Renal cortical epithelial cell (primary cell): ENCODE results near the gene CCDC87. TPM values are rescaled to one million over a fixed set of nuclear protein-coding genes. Genes with fewer than 3 reads are reported as not detected.
A peak's percentile ranks its signal among the peaks of the same experiment; 100 is the strongest.
"Not testable (repeated sequence)": the region's sequence is repeated elsewhere in the genome, so short reads cannot be mapped to it uniquely, and the experiment has no call there.

ENCODE experiments used
- DNase-seq: peaks from one replicate; pipeline ENCODE4 v3.0.0-alpha.2; 2011; ENCODE audit warnings: low read depth
- total RNA-seq: library from RNA; depleted of rRNA; stranded (reverse); fragments of >200 nt; gene quantifications from 2 replicates; pipeline ENCODE4 v1.2.3, GENCODE V29; 2014

Gene CCDC87, protein sequence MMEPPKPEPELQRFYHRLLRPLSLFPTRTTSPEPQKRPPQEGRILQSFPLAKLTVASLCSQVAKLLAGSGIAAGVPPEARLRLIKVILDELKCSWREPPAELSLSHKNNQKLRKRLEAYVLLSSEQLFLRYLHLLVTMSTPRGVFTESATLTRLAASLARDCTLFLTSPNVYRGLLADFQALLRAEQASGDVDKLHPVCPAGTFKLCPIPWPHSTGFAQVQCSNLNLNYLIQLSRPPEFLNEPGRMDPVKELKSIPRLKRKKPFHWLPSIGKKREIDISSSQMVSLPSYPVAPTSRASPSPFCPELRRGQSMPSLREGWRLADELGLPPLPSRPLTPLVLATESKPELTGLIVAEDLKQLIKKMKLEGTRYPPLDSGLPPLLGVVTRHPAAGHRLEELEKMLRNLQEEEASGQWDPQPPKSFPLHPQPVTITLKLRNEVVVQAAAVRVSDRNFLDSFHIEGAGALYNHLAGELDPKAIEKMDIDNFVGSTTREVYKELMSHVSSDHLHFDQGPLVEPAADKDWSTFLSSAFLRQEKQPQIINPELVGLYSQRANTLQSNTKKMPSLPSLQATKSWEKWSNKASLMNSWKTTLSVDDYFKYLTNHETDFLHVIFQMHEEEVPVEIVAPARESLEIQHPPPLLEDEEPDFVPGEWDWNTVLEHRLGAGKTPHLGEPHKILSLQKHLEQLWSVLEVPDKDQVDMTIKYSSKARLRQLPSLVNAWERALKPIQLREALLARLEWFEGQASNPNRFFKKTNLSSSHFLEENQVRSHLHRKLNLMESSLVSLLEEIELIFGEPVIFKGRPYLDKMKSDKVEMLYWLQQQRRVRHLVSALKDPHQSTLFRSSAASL
- total RNA-seq = 0.35 and 0.80 TPM in 2 replicates

DNA sequence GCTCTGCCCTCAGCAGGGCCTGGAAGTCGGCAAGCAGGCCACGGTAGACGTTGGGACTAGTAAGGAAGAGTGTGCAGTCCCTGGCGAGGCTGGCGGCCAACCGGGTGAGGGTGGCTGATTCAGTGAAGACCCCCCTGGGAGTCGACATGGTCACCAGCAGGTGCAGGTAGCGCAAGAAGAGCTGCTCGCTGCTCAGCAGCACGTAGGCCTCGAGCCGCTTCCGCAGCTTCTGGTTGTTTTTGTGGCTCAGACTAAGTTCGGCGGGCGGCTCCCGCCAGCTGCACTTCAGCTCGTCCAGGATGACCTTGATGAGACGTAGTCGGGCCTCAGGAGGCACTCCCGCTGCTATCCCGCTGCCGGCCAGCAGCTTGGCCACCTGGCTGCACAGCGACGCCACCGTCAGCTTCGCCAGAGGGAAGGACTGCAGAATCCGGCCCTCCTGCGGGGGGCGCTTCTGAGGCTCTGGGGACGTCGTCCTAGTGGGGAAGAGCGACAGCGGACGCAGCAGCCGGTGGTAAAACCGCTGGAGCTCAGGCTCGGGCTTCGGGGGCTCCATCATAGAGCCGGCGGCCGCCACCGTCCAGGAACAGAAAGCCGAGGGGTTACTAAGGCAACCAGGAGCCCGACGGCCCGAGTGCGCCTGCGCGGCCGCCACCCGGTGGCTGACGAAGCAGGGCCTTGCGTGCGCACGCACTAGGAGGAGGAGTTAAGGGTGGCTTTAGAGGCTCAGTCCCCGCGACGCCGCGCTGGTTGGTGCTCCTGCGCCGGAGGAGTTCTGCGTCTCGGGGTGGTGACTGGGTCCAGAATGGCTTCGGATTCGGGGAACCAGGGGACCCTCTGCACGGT is at the start of gene CCDC87, which contains the start of gene CCS:
CCDC87 (minus strand) TSS at position 607 of the 846 bp plus-strand sequence; CDS start at position 559, 48 bp downstream.
CCS (plus strand) TSS at position 729 of the 846 bp plus-strand sequence; CDS start at position 806, 77 bp downstream.
- DNase-seq = peak; percentile 85

DNA sequence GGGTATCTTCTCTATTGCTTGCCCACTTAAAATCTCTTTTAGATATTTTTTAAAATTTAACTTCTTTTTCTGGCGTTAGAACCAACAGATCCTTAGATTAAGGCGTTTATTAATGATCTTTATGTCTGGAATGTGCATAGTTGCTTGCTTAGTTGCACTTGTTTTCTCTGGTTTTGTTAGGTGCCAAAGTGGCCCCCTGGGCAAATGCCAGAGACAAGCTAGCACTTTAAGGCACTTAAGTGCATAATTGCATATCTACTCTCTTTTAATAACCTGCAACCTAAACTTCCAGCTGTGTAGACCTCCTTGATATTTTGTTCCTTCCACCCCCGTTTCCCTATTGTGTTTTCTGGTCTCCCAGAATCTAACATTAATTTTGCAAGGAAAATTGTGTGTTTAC is 49.0 kb upstream of the CCDC87 start:
- peak; percentile 39 for DNase-seq

DNA sequence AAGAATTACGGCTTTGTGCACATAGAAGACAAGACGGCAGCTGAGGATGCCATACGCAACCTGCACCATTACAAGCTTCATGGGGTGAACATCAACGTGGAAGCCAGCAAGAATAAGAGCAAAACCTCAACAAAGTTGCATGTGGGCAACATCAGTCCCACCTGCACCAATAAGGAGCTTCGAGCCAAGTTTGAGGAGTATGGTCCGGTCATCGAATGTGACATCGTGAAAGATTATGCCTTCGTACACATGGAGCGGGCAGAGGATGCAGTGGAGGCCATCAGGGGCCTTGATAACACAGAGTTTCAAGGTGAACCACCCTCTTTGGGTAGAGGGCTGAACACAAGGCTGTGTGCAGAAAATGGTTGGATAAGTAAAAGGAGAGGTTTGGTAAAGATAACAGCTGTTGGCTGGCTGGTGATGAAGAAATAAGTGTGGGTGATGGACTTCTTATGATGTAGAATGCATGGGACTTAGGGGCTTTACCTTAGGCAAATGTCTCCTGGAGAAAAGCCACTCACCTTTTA is 47.0 kb upstream of the CCDC87 start:
- DNase-seq = not testable (repeated sequence)

DNA sequence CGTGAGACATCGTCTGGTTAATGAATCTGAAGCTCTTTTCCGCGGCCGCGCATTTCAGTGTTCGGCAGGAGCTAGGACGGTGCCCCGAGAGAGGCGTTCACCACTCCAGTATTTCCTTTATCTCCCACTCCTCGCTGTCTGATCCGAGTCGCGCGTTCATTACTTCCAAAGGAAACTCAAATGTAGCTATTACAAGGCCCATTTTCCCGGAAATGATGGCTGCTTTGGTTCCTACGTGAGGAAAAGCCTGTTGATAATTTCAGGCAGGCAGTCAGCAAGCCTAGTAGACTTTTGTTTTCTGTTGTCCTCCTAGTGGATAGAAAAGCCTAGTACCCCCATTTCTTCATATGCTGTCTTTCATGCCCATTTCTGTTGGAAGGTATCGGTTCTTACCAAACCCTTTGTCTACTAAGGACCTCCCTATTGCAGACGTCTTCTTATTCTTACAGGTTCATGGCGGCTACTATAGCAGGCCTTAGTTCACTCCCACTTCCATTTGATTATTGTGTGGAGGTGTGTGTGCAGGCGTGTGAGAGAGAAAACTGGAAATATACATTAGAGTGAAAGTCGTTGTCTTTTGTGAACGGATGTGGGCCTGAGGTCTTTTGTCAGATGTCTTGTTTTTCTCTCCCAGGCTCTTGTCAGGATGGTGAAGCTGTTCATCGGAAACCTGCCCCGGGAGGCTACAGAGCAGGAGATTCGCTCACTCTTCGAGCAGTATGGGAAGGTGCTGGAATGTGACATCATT is 46.4 kb upstream of the CCDC87 start:
- peak; percentile 38 for DNase-seq

DNA sequence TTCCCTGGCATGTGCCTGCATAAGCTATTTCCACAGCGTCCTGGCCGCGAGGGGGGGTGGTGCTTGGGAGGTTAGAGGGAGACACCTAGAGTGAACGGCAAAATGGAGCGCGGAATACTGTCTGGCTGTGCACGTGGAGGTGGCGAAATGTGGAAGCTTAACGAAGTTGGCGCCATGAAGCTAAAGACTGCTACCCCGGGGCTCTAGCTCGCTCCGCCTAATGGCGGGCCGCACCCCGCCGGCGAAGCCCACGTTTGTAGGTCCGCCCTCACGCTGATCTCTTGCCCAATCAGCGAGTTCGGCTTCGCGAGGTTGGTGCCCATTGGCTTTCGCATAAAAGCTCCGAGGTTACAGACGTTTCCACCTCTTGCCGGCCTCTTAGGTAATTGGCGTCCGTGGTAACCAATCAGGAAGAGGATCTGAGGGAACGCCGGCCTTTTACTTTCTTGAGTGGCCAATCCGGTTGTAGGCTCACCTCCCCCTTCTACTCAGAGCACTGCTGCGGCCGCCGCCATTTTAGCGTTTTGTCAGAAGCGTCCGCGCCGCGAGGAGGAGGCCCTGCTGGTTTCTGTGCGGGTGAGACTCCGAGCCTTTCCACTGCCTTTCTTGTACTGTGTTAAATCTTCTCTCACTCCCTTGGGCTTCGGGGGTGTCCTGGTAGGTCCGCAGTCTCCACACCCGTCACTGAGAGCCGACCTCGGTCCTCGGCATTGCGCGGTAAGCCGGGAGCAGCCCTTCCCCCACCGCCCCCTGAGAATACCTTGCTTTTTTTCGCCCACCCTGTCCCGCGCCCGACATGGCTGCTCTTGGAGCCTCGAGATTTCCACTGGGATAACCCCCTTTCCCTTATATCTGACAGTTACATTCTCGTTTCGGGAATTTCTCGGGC is 45.6 kb upstream of the CCDC87 start, which contains the start of gene RBM4:
RBM4 (plus strand) TSS at position 527 of the 889 bp plus-strand sequence. CDS start 1,009 bp downstream, outside the sequence.
- peak; percentile 99 for DNase-seq

DNA sequence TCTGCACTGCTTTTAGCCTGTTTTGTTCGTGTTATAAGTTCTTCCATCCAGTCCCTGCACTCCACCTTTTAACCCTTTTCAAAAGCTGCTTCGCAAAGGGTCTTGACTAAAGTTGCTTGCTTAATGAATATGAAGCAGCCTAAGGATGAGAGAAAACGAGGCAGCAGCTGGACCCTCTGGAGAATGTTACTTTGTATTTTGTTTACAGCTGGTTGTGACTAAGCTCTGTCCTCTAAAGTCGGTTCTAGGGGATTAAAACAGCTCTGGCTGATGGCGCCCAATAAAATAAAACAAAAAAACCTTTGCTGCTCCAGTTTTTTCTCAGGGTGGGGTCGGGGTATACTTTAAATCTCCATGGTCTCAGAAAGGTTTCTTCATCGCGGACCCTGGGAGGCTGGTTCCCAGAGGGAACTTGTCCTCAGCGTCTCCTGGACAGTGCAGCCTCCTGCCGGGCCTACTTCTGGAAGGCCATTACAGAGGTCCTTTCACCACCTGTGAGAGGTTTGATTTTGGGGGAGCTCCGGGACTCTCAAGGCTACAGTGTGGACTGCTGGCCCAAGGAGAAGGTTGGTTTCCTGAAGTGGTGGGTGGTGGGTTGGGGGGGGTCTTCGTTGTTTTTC is 44.8 kb upstream of the CCDC87 start:
- DNase-seq = no peak

DNA sequence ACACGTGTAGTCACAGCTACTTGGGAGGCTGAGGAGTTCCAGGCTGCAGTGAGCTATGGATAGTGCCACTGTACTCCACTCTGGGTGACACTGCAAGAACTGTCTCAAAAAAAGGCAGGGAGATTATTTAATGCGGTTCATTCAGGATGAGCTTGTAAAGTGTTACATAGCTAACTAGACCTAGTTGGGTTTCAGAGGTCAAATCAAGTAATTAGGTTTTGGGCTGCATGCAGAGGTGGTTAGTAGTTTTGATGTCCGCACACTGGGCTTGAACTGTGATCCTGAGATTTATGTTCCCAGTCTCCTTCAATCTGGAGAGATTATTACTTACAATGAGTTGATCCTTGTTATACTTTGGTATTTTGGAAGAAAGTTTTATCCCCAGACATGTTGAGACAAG is 43.5 kb upstream of the CCDC87 start:
- DNase-seq = no peak

DNA sequence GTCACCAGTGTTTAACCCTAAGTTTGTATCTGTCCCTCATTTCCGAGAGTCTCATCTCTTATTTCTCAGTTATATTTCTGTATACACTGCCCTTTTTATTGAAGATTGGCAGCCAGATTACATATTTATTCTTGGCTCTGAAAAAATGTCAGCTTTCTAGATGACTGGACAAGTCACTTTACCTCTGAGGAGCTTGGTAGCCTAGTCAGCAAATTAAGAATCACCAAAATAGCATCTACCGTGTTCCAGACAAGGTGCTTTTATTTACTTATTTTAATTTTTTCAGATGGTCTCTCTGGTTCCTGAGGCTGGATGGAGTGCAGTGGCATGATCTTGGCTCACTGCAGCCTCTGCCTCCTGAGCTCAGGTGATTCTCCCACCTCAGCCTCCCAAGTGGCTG is 40.1 kb upstream of the CCDC87 start:
- DNase-seq = no peak

DNA sequence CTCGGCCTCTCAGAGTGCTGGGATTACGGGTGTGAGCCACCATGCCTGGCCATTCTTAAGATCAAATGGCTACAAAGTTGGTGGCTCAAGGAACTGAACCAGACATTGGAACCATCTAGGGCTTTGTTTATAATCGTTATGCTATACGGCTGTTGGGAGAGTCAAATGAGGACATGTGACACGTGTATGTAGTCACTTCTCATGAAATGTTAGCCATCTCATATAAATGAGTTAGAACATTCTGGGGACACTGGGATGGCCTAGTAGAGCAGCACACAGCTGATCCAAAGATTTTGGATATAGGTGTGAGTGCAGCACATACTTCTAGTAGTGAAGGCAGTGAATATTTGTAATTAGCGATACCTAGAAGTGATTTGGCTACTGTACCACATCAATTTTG is 39.0 kb upstream of the CCDC87 start:
- DNase-seq = no peak

DNA sequence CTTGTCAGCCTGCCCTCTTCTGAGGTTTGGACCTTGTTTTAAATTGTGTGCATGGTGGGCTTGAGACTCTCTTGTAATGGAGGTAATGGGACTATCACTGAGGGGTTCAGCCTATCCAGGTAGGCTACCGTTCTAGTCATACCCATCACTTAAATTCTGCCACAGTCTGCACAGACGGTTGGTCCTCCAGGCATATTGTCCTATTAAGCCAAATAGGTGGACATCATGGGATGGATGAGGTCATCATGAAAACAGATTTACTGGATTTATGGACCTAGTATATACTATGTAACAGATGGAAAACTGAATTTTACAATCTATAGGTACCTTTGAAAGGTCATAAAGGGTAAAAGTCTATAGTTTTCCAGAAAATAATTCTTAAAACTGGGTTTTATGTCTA is 36.5 kb upstream of the CCDC87 start:
- DNase-seq = no peak

DNA sequence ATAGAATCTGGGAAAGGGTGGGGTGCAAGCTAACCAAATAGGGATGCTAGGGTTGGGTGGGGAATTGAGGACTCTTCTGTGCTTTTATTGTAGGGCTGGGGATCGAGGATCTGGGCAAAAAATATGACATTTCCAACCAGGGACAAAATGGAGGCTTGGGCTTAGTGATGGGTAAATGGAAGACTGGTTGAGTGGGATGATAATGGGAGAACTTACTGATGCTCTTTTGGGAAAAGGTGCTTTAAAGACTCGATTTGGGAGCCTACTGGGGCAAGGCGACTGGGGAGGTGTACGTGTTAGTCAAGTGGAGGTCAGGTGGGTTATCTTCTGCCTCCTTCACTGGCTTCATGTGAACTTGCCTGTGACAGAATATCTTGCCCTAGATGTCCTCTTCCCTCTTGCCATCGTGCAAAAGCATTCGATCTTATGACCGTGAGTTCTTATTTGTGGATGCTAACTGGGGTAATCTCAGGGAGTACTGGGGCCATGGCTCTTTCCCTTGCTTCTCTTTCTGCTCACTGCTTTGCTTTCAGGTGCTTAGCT is 35.3 kb upstream of the CCDC87 start:
- no peak for DNase-seq

DNA sequence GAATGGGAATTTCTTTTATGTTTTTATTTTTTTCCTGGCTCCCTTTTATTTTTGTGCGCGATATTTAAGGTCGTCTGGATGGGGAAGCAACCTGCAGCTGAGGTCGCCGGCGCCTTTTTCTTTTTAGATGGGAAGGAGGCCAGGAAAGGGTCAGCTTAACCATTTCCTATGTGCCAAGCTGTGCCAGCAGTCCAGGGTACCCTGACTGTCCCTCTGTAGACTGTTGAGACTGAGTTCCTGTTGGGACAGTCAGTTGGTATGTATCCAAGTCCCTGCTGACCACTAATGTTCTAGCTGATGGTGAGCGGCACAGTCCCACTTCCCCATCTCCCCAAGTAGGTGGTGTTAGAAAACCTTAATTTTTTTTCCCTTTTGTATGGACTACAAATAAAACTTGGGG is 34.1 kb upstream of the CCDC87 start:
- no peak for DNase-seq

DNA sequence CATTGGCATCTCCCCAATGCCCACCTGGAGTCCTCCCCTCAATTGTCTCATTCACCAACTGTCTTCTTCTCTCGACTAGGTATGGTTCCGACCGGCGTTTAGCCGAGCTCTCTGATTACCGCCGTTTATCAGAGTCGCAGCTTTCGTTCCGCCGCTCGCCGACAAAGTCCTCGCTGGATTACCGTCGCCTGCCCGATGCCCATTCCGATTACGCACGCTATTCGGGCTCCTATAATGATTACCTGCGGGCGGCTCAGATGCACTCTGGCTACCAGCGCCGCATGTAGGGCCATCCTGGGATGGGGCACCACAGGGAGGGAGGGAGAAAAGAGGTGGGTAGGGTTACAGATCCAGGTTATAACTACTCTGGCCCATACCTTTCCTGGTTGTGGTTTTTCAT is 33.5 kb upstream of the CCDC87 start:
- no peak for DNase-seq

DNA sequence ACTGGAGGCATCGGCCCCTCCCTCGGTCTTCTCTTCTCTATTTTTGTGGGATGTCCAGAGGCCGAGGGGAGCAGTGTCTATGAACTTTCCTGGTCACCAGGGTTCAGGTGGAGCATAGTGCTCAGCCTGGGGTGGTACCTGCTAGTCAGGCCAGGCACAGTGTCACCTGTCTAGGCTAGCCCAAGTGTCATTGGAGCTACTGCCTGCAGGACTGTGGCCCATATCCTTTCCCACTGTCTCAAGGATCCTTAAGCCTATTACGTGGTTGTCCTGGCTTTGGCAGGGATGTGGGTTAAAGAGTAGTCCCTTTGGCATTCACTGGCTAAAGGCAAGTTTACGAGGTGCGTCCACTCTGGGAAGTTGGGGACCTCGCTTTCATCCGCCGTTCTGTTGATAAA is 32.9 kb upstream of the CCDC87 start:
- DNase-seq = no peak

DNA sequence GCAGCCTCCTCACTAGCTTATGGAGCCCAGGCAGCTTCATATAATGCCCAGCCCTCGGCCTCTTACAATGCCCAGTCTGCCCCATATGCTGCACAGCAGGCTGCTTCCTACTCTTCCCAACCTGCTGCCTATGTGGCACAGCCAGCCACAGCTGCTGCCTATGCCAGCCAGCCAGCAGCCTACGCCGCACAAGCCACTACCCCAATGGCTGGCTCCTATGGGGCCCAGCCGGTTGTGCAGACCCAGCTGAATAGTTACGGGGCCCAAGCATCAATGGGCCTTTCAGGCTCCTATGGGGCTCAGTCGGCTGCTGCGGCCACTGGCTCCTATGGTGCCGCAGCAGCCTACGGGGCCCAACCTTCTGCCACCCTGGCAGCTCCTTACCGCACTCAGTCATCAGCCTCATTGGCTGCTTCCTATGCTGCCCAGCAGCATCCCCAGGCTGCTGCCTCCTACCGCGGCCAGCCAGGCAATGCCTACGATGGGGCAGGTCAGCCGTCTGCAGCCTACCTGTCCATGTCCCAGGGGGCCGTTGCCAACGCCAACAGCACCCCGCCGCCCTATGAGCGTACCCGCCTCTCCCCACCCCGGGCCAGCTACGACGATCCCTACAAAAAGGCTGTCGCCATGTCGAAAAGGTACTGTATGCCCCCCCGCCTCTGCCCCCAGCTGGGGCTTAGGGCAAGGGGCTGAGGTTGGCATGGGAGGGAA is 32.3 kb upstream of the CCDC87 start:
- DNase-seq = no peak

DNA sequence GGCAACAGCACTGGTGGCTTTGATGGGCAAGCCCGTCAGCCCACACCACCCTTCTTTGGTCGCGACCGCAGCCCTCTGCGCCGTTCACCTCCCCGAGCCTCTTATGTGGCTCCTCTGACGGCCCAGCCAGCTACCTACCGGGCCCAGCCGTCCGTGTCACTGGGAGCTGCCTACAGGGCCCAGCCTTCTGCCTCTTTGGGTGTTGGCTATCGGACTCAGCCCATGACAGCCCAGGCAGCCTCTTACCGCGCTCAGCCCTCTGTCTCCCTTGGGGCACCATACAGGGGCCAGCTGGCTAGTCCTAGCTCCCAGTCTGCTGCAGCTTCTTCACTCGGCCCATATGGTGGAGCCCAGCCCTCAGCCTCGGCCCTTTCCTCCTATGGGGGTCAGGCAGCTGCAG is 31.6 kb upstream of the CCDC87 start:
- DNase-seq = no peak

DNA sequence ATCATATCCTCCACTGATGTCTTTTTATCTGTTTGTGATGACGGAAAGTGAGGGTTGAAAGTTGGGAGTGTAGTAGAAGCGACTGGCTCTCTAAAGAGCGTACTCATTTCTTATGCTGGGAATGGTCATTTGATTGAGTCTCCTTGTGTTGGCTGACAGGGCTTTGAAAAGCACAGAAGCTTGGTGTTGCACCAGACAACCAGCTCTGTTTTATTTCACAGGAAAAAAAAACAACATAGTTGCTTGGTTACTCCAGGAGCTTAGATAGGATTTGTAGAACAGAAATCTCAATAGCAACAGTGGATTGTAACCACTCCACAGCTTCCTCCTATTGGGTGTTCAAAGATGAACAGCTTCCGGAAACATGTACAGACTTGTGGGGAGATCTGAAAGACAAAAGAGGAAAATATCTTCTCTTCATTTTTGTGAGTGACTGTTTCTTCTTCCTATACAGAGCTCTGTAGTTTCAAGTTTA is 26.3 kb upstream of the CCDC87 start:
- peak; percentile 74 for DNase-seq
